Stimulated activated CD4-positive, alpha-beta T cell treated with anti-CD3 and anti-CD28 coated beads, Interleukin-4, amount 100 ng/mL, for 24 hours (primary cell): ENCODE measurements around the gene CNTD1.
"Not testable (repeated sequence)": the region's sequence is repeated elsewhere in the genome, so short reads cannot be mapped to it uniquely, and the experiment has no call there.

Experiments used
- DNase-seq: peaks from one replicate; pipeline ENCODE4 v3.0.0-alpha.2; 2020

Gene CNTD1

GRCh38 chr17:42846594-42847280, 48.1 kb downstream of the CNTD1 start:
- DNase-seq = no peak

- no peak for DNase-seq
These were observed 49.4 kb downstream of the CNTD1 start for GRCh38 chr17:42848093-42848492.

DNA sequence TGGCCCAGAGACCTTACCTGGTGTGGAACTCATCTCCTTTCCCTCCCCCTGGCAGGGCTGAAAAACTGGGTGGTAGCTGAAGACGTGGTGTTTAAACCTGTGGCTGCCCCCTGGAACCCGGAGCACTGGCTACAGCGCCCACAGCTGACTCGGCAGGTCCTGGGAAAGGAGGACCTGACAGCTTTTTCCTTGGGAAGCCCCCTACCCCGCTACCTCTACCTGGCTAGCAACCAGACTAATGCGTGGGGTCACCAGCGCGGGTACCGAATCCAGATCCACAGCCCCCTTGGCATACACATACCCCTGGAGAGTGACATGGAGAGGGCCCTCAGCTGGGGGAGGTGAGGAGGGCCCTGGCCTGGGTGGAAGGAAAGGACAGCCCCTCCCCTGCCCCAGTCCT, 50.4 kb downstream of the CNTD1 start:
- DNase-seq = no peak

GRCh38 chr17:42849451-42850181, 51.0 kb downstream of the CNTD1 start:
- DNase-seq = no peak

GRCh38 chr17:42850954-42851353, 52.3 kb downstream of the CNTD1 start, which contains the start of gene AOC3:
AOC3 (plus strand) TSS chr17:42851199; CDS start chr17:42851344, 145 bp downstream.
- DNase-seq = no peak

- not testable (repeated sequence) for DNase-seq
These were observed 52.9 kb downstream of the CNTD1 start for GRCh38 chr17:42851371-42852240.

DNA sequence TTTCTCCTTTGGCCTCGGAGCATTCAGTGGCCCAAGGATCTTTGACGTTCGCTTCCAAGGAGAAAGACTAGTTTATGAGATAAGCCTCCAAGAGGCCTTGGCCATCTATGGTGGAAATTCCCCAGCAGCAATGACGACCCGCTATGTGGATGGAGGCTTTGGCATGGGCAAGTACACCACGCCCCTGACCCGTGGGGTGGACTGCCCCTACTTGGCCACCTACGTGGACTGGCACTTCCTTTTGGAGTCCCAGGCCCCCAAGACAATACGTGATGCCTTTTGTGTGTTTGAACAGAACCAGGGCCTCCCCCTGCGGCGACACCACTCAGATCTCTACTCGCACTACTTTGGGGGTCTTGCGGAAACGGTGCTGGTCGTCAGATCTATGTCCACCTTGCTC, 53.7 kb downstream of the CNTD1 start:
- no peak for DNase-seq

DNA sequence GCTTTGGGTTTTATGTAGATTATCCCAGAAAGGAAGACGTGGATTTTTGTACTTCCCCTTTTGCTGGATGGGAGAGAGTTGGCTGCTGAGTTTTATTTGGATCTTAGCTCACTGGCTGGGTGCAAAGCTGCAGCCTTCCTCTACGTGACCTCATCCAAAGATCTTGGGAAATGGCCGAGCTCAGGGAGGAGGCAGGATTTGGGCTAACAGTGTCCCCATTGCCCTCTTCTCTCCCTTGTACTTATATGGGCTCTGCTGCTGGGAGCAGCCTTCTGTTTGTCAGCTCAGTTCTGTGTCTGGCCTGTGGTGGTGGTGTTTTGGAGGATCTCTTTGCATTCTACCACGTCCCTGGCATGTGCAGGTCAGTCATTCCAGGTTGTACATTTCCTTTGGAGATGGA, 54.3 kb downstream of the CNTD1 start:
- DNase-seq = no peak

DNA sequence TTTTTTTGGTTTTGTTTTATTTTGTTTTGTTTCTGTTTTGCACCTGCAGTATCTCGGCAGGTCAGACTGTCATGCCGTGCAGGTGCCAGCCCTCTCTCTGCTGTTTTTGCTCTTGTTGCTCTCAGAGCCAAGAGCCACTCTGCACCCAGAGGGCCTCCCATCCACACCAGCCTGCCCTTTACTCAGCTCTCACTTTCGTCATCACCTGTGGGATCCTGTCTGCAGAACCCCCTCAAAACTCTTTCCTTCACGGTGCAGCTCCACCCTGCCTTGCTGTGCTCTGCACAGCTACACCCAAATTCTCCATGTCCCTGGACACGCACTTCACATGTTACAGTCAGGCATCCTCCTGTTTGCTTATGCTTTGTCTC, 54.9 kb downstream of the CNTD1 start:
- no peak for DNase-seq

DNA sequence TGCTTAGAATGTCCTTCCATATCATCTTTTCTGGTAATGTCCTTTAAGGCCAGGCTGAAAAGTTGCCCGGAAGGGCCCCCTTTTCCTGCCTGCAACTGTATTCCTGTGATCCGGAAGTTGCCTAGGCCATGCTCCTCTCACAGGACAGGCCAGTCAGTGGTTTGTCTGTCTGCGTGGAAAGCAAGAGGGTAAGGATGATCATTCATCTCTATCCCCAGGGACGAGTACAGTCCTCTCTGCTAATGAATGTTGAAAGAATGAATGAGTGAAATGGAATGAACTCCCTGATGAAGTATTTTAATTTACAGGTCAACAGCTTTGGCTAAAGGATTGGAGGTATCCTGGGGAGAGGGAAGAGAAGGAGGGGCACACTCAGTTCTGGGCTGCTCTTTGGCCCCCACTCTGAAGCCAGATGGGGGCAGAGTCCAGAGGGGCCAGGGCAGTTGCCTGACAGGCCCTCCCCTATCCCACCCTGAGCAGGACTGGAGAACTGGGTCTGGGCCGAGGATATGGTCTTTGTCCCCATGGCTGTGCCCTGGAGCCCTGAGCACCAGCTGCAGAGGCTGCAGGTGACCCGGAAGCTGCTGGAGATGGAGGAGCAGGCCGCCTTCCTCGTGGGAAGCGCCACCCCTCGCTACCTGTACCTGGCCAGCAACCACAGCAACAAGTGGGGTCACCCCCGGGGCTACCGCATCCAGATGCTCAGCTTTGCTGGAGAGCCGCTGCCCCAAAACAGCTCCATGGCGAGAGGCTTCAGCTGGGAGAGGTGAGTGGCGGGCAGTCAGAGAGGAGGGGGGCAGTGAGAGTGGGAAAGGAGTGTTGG, 55.5 kb downstream of the CNTD1 start:
- DNase-seq = no peak

- no peak for DNase-seq
These were observed 56.5 kb downstream of the CNTD1 start for GRCh38 chr17:42855048-42855596.

DNA sequence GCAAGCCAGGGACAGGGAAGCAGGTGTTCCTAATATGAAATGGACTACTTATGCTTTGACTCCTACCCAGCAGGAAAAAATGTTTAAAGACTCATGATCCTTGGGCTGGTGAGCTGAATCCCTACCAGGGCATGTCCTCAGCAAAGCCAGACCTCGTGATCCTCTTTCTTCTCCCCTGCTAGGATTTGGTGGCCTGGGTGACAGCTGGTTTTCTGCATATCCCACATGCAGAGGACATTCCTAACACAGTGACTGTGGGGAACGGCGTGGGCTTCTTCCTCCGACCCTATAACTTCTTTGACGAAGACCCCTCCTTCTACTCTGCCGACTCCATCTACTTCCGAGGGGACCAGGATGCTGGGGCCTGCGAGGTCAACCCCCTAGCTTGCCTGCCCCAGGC, 57.4 kb downstream of the CNTD1 start:
- not testable (repeated sequence) for DNase-seq

DNA sequence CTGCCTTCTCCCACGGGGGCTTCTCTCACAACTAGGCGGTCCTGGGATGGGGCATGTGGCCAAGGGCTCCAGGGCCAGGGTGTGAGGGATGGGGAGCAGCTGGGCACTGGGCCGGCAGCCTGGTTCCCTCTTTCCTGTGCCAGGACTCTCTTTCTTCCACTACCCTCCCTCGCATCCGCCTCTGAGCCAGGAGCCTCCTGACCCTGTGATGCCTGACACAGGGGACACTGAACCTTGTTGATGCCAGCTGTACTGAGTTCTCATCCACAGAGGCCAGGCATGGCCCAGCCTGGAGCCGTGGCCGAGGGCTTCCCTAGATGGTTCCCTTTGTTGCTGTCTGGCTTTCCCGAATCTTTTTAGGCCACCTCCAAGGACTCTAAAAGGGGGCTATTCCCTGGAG, 57.9 kb downstream of the CNTD1 start:
- not testable (repeated sequence) for DNase-seq

GRCh38 chr17:42857389-42857788, 58.7 kb downstream of the CNTD1 start:
- DNase-seq = no peak
